K562 (cell line): ENCODE measurements around the gene PLAAT1. TPM values are rescaled to one million over a fixed set of nuclear protein-coding genes. Genes with fewer than 3 reads are reported as not detected.

ENCODE experiments used
- ATAC-seq: fragments of 200-7000 bp; cut with Tn5 transposase; 3 replicates; pipeline ENCODE4 v1.9.1; 2020; ENCODE audit warnings: moderate library complexity
- BruUV-seq: library from RNA; stranded (reverse); fragments of 400-500 nt; replicated peaks from 2 replicates; lab custom pipeline; 2021; lab: Mats Ljungman, UMichigan
- CTCF ChIA-PET: fragments of 300-600 bp; formaldehyde crosslinking; extraction: SDS; loops from one replicate; lab custom pipeline; 2021; ENCODE audit warnings: low intra/inter-chr PET ratio; lab: Yijun Ruan, JAX
- POLR2A ChIA-PET: fragments of 300-600, 350-650 bp; sonication (Branson Sonifier 250); formaldehyde crosslinking; extraction: SDS; loops from one replicate; lab custom pipeline; 2021; ENCODE audit warnings: antibody characterized with exemption, inconsistent platforms; lab: Yijun Ruan, JAX
- DNase-seq, 4 experiments: peaks; one replicate each; pipeline versions ENCODE4 v3.0.0 to v3.0.0-alpha.2; 2011 to 2018; ENCODE audit warnings: low spot score in 3 of 4, mixed read lengths in 3 of 4; ENCODE audit errors: extremely low read depth in 1 of 4
- FAIRE-seq: peaks from 2 replicates; lab custom pipeline; 2011; peaks lifted over from hg19 to GRCh38; lab: Jason Lieb, UNC
- H2AFZ ChIP-seq: 2 replicates; pipeline ENCODE4 v1.6.0; 2011; ENCODE audit warnings: low read depth, low read length, control low read depth, inconsistent platforms
- H3K27ac ChIP-seq: fragments of 200-600 bp; 3 replicates; pipeline ENCODE4 v1.8.0; 2011; ENCODE audit warnings: low read depth, mild to moderate bottlenecking, control low read depth, inconsistent platforms, low read length, moderate library complexity, mixed read lengths; ENCODE audit errors: extremely low read depth
- H3K27me3 ChIP-seq, 2 experiments: fragments of 300-600 bp in 1 of 2; 2 replicates in 1 of 2; 3 replicates in 1 of 2; pipeline versions ENCODE4 v1.6.0 to v1.8.0; 2011; ENCODE audit warnings: inconsistent platforms in 2 of 2, low read length in 2 of 2, mild to moderate bottlenecking in 1 of 2, mixed read lengths in 1 of 2, moderate library complexity in 1 of 2; ENCODE audit not compliant: control insufficient read depth in 2 of 2, insufficient read depth in 2 of 2
- H3K36me3 ChIP-seq: fragments of 300-600 bp; 3 replicates; pipeline ENCODE4 v1.8.0; 2011; ENCODE audit warnings: mild to moderate bottlenecking, low read length, inconsistent platforms; ENCODE audit not compliant: control insufficient read depth, insufficient read depth
- H3K4me1 ChIP-seq, 2 experiments: fragments of 200-600 bp in 1 of 2; replicated peaks in 1 of 2; 2 replicates in 1 of 2; 3 replicates in 1 of 2; pipeline versions ENCODE4 v1.5.1 to v1.8.0; 2011; ENCODE audit warnings: inconsistent platforms in 2 of 2, low read length in 2 of 2, mild to moderate bottlenecking in 1 of 2, mixed read lengths in 1 of 2, moderate library complexity in 1 of 2; ENCODE audit not compliant: control insufficient read depth in 2 of 2, insufficient read depth in 2 of 2
- H3K4me2 ChIP-seq: 2 replicates; pipeline ENCODE4 v1.6.1; 2011; ENCODE audit warnings: low read length, control low read depth, inconsistent platforms, mixed read lengths; ENCODE audit not compliant: insufficient read depth
- H3K4me3 ChIP-seq: fragments of 200-600 bp; sonication (generic), shearing (Covaris generic); 2 replicates; pipeline ENCODE4 v1.5.1; 2016; ENCODE audit warnings: control low read depth, inconsistent platforms
- H3K79me2 ChIP-seq: fragments of 200-600 bp; 3 replicates; pipeline ENCODE4 v1.8.0; 2011; ENCODE audit warnings: low read length, inconsistent platforms; ENCODE audit not compliant: control insufficient read depth, insufficient read depth
- H3K9ac ChIP-seq, 2 experiments: 2 replicates each; pipeline versions ENCODE4 v1.6.0 to v1.6.1; 2011; ENCODE audit warnings: low read depth in 2 of 2, low read length in 2 of 2, control low read depth in 1 of 2, inconsistent platforms in 1 of 2, mild to moderate bottlenecking in 1 of 2, mixed read lengths in 1 of 2; ENCODE audit not compliant: insufficient read depth in 1 of 2
- H3K9me1 ChIP-seq: one replicate; pipeline ENCODE4 v1.6.0; 2011; ENCODE audit warnings: inconsistent platforms, mild to moderate bottlenecking, low read length, moderate library complexity; ENCODE audit not compliant: control insufficient read depth, insufficient read depth
- H3K9me3 ChIP-seq: replicated peaks from 2 replicates; pipeline ENCODE4 v1.5.1; 2011; ENCODE audit warnings: low read depth, low read length, inconsistent platforms; ENCODE audit not compliant: control insufficient read depth, insufficient read depth
- H4K20me1 ChIP-seq: replicated peaks from 2 replicates; pipeline ENCODE4 v1.6.1; 2011; ENCODE audit warnings: low read length, inconsistent platforms, mixed read lengths; ENCODE audit not compliant: control insufficient read depth, insufficient read depth
- CBX8 ChIP-seq: fragments of 200-600 bp; sonication (generic); IDR thresholded peaks from 2 replicates; pipeline ENCODE4 v1.6.1; 2012; ENCODE audit warnings: borderline replicate concordance, mixed run types, low read depth, mild to moderate bottlenecking, moderate library complexity, mixed read lengths, low read length, control low read depth, inconsistent platforms; ENCODE audit not compliant: poor library complexity, severe bottlenecking; ENCODE audit errors: extremely low read depth
- CREM ChIP-seq: IDR thresholded peaks from 2 replicates; pipeline ENCODE4 v1.6.1; 2014; ENCODE audit warnings: antibody characterized with exemption, low read depth
- EP300 ChIP-seq: IDR thresholded peaks from 2 replicates; pipeline ENCODE4 v1.6.1; 2012; ENCODE audit warnings: low read length, improper control_type of control experiment
- ESRRB ChIP-seq: fragments of 250-450 bp; sonication (Bioruptor Pico); IDR thresholded peaks from 2 replicates; pipeline ENCODE4 v1.5.0; 2020; ENCODE audit warnings: mild to moderate bottlenecking, moderate library complexity, borderline replicate concordance
- LARP7 ChIP-seq: fragments of 450-650 bp; IDR thresholded peaks from 2 replicates; pipeline ENCODE4 v1.6.1; 2016
- PBX2 ChIP-seq, 2 experiments: IDR thresholded peaks in 1 of 2; conservative IDR thresholded peaks in 1 of 2; 2 replicates each; pipeline ENCODE4 v1.6.1; 2016; ENCODE audit warnings: low read depth in 2 of 2, mild to moderate bottlenecking in 1 of 2, missing compliant biosample characterization in 1 of 2, missing genetic modification characterization in 1 of 2, moderate library complexity in 1 of 2
- POLR2A ChIP-seq: fragments of 450-650 bp; conservative IDR thresholded peaks from 2 replicates; pipeline ENCODE4 v1.6.1; 2016
- SMAD3 ChIP-seq: fragments of 450-650 bp; formaldehyde crosslinking; conservative IDR thresholded peaks from 2 replicates; pipeline ENCODE4 v1.4.0; 2020; ENCODE audit warnings: mild to moderate bottlenecking
- TCF15 ChIP-seq: fragments of 250-450 bp; sonication (Bioruptor Pico); IDR thresholded peaks from 2 replicates; pipeline ENCODE4 v1.8.0; 2022; ENCODE audit warnings: moderate library complexity, mild to moderate bottlenecking, inconsistent platforms
- TEAD1 ChIP-seq, 2 experiments: fragments of 450-650 bp in 1 of 2; sonication (generic) in 1 of 2; formaldehyde crosslinking; IDR thresholded peaks; 2 replicates each; pipeline versions ENCODE4 v1.4.0 to v1.8.0; 2020 to 2022; ENCODE audit warnings: mild to moderate bottlenecking in 2 of 2, missing genetic modification reagents in 1 of 2
- ZNF12 ChIP-seq: sonication (generic); formaldehyde crosslinking; IDR thresholded peaks from 2 replicates; pipeline ENCODE4 v1.4.0; 2020; ENCODE audit warnings: mild to moderate bottlenecking, missing genetic modification reagents
- ZNF696 ChIP-seq: fragments of 250-450 bp; sonication (Bioruptor Pico); conservative IDR thresholded peaks from 2 replicates; pipeline ENCODE4 v1.4.0; 2020; ENCODE audit warnings: mild to moderate bottlenecking, moderate library complexity
- ZNF79 ChIP-seq: fragments of 250-450 bp; sonication (Bioruptor Pico); IDR thresholded peaks from 2 replicates; pipeline ENCODE4 v1.4.0; 2020; ENCODE audit warnings: low read depth, mild to moderate bottlenecking, moderate library complexity
- WGBS: fragments of 100-300 bp; shearing (Covaris generic); methylation state at CpG from one replicate; pipeline ENCODE4 v1.1.6; 2016; ENCODE audit warnings: low coverage, mixed read lengths; ENCODE audit not compliant: insufficient coverage; ENCODE audit errors: missing lambda C conversion rate; 5-methylcytosine and 5-hydroxymethylcytosine counted together
- in situ Hi-C: fragments of 300-500 bp; cut with MboI; formaldehyde crosslinking; loops from 4 replicates; pipeline ENCODE4 v1.15.0; 2018; ENCODE audit warnings: inconsistent platforms, mixed read lengths
- intact Hi-C: fragments of 100-400 bp; cut with micrococcal nuclease; formaldehyde crosslinking; loops from 2 replicates; pipeline ENCODE4 v1.14.2; 2022
- polyA plus RNA-seq, 8 experiments: library from polyadenylated mRNA; depleted of rRNA in 4 of 8; stranded (reverse) in 5 of 8; unstranded in 3 of 8; fragments of >200 nt; fragmentation: Nextera tagmentation in 2 of 8; fragmentation: Illumina TruSeq in 1 of 8; extraction: Ambion mirVana in 2 of 8; extraction: Trizol in 1 of 8; gene quantifications; 2 replicates each; pipeline versions ENCODE4 v1.2.1 to v1.2.3, GENCODE V29; 2011 to 2014; ENCODE audit warnings: inconsistent platforms in 1 of 8, missing spikeins in 1 of 8
- total RNA-seq, 7 experiments: library from RNA; depleted of rRNA in 6 of 7; stranded (reverse); fragments of >200 nt in 6 of 7; fragmentation: Illumina TruSeq in 2 of 7; extraction: Trizol in 2 of 7; gene quantifications; 2 replicates each; pipeline versions ENCODE4 v1.2.1 to v1.2.3, GENCODE V29; 2011 to 2021; ENCODE audit warnings: low replicate concordance in 1 of 7
- TF ChIP-seq, protein P1 (sequence below): fragments of 450-650 bp; formaldehyde crosslinking; conservative IDR thresholded peaks from 2 replicates; pipeline ENCODE4 v1.4.0; 2022; ENCODE audit warnings: mild to moderate bottlenecking, missing genetic modification characterization

Gene PLAAT1
- total and polyA plus RNA-seq, 9 of the 15 experiments (the other 6 are each of a cell fraction or from before 2014, with no cell fraction given): 0.34 to 3.1 (median 1.5) TPM

GRCh38 chr3:193194371-193194770 lies 46.7 kb upstream of the PLAAT1 start:
- Histone ChIP-seq H2AFZ (no peak overlapping the region), H3K9me3 (no peaks in the 10 kb centered on the region), H3K4me2 (no peak overlapping the region), H3K4me1 (no peaks in the 10 kb centered on the region), H3K4me3 (no peak overlapping the region), H3K79me2 (no peaks in the 10 kb centered on the region), H3K9ac (no peak overlapping the region), H3K27ac (no peak overlapping the region)
- POLR2A ChIA-PET: no interaction called here
- in situ Hi-C loops: no loop called here
- FAIRE-seq: no peak
- CTCF ChIA-PET: no interaction called here
- TF ChIP-seq EP300 (no peak), ZNF12 (CRISPR knock-in tag) (no peak), TEAD1 (CRISPR knock-in tag; IDR thresholded peaks at IDR 0.05) (no peak), POLR2A (no peak), CREM (no peak), CBX8 (no peak), ESRRB (CRISPR knock-in tag) (no peak), SMAD3 (CRISPR knock-in tag) (no peak), ZNF696 (CRISPR knock-in tag) (no peak), ZNF79 (CRISPR knock-in tag) (no peak), LARP7 (no peak), TCF15 (CRISPR knock-in tag) (no peak), PBX2 (CRISPR knock-in tag; IDR thresholded peaks at IDR 0.05; ENCODE audit: low read depth) (no peak), PBX2 (tag; conservative IDR thresholded peaks at IDR 0.05; ENCODE audit: low read depth) (no peak)
- TF ChIP-seq, protein P1, sequence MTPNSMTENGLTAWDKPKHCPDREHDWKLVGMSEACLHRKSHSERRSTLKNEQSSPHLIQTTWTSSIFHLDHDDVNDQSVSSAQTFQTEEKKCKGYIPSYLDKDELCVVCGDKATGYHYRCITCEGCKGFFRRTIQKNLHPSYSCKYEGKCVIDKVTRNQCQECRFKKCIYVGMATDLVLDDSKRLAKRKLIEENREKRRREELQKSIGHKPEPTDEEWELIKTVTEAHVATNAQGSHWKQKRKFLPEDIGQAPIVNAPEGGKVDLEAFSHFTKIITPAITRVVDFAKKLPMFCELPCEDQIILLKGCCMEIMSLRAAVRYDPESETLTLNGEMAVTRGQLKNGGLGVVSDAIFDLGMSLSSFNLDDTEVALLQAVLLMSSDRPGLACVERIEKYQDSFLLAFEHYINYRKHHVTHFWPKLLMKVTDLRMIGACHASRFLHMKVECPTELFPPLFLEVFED: no peak
- TF ChIP-seq, all 486 proteins: peak for 0
- no peak for DNase-seq
- Histone ChIP-seq H3K27me3 (no peaks in the 10 kb centered on the region), H3K9me1 (no peaks in the 10 kb centered on the region), H4K20me1 (no peaks in the 10 kb centered on the region), H3K36me3 (no peaks in the 10 kb centered on the region)
- intact Hi-C loops: loop anchor here (5.0 kb wide), 1 partner anchor 378 kb away; no protein-coding TSS in a partner anchor
- 2% methylated on average over 3 of the region's 3 CpGs for WGBS
- no TSS peak for BruUV-seq
- ATAC-seq: no peak
